GM20431 (cell line): ENCODE data around the gene COL5A1.
"Not testable (repeated sequence)": the region's sequence is repeated elsewhere in the genome, so short reads cannot be mapped to it uniquely, and the experiment has no call there.

ENCODE experiments used
- in situ Hi-C: fragments of 300-500 bp; cut with MseI, MboI; formaldehyde crosslinking; loops from one replicate; pipeline ENCODE4 v1.15.0; 2020; ENCODE audit warnings: low sequenced_read_pairs; ENCODE audit not compliant: unreplicated experiment

The COL5A1 gene

GRCh38 chr9:134670851-134671281 is 29.3 kb downstream of the COL5A1 start:
- in situ Hi-C loops, result no loop called here

DNA sequence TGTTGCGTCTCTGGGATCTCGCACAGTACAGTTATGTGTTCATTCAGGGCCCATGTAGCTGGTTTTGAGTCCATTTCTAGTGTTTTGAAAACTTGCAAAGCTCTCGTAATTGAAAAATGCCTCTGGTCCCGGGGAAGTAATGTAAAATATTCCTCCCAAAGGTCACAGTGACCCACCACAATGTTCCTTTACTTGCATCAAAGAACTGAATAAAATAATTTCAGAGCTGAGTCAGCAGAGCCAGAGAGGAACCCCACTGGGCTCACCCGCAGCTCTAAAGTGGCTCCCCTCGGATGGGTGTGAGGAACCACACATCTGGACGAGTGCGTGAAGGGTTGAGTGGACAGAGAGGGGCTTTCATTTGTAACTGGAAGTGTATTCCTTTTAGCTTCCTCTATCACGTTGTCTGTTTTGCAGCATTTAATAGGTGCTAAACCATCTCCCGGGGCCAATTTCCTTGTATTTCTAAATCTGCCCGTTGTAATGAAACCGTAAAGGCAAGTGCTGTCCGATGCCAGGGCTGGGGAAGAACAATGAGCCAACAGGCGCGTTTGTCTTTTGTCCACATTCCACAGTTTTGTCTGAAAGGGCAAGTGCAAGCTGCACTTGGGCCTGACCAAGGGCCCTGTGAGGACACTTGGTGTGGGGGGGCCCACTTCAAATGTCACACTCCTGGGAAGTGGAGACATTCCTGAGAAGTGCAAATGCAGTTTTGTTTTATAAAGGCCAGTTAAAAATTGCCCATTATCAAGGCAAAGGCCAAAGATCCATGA is 29.9 kb downstream of the COL5A1 start:
- in situ Hi-C loops, result no loop called here

GRCh38 chr9:134676361-134676760 is 34.8 kb downstream of the COL5A1 start:
- in situ Hi-C loops, result no loop called here

DNA sequence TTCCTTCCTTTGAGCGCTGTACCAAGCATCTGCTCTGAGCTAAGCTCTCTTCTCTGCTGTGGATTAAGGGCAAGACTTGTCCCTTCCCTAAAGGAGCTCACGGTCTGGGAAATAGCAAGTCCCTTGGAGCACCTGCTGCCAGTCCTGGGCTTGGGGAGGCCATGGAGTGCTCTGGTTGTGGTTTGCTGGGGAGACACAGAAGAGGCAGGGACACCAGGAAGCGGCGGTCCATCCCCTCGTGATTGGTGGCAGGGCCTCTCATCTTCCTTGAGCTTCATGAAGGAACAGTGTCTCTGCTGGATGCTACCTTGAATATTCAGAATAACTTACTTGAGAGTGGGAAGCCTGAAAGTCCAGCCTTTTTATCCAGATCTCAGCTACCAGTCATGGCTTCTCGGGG is 35.3 kb downstream of the COL5A1 start:
- in situ Hi-C loops, result no loop called here

DNA sequence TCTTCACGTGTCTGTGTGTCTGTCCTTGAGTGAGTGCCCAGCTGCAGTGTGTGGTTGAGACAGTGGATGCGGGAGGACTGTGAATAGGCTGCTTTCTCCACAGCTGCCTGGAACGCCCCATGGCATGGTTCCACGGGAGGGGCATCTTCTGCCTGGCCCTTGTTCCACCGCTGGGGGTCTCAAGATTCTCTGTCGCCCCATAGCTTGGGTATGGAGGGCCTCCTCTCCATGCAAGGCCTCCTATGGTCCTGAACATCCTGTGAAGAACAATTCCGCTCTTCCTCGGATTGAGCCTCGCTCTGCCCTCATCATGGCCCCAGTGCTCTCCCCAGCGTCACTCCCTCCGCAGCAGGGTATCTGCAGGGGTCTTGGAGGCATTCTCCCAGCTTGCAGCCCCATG is 36.1 kb downstream of the COL5A1 start:
- in situ Hi-C loops, result no loop called here

DNA sequence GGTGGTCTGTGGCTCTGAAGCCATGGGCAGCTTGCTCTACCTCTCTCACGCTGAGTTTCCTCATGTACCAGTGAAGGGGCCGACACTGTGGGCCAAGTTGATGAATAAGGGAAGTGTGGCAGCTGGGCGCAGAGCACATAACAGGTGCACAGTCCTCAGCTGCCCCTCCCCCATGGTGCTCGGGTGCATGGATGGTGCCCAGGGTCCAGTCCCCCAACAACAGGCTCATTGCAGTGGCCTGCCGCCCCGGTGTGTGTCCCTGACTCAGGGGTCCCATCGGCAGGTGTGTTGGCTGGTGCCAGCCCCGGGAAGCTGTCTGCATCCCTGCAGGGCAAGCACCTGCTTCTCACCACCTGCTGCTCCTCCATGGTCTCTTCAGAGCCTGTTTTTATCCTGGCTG is 36.6 kb downstream of the COL5A1 start:
- in situ Hi-C loops, result no loop called here

GRCh38 chr9:134678666-134679443 is 37.3 kb downstream of the COL5A1 start:
- in situ Hi-C loops, result no loop called here

- in situ Hi-C loops, result no loop called here
Measured at GRCh38 chr9:134679616-134680392, 38.2 kb downstream of the COL5A1 start.

DNA sequence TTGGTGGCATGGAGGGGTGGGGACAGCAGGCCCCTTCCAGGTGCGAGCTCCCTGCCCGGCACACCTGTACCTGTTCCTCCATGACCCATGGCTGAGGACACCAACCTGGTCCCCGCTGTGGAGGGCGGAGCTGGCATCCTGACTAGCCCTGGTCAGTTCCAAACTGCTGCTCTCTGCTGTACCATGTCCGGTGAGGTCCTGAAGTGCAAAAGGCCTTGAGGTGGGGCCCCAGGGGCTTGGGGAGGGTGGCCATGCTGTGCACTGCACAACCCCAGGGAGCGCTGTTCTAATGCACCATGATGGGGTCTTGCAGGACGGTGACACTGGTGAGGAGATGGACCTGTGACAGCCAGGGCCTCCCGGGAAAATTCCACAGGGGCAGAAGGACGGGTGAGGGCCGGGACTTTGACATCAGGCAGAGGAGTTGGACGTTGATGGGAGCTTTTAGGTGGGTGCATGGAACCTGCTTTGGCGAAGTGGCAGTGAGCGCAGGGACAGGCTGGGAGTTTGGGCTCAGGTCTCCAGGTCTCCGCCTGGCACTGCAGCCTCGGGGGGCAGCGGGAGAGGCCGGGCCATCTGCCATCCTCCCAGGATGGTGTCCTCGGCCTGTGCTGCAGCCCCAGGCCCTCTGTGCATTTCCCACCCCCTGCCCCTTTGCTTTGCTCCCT is 38.9 kb downstream of the COL5A1 start:
- in situ Hi-C loops, result no loop called here

GRCh38 chr9:134681061-134681661 is 39.6 kb downstream of the COL5A1 start:
- in situ Hi-C loops, result no loop called here

DNA sequence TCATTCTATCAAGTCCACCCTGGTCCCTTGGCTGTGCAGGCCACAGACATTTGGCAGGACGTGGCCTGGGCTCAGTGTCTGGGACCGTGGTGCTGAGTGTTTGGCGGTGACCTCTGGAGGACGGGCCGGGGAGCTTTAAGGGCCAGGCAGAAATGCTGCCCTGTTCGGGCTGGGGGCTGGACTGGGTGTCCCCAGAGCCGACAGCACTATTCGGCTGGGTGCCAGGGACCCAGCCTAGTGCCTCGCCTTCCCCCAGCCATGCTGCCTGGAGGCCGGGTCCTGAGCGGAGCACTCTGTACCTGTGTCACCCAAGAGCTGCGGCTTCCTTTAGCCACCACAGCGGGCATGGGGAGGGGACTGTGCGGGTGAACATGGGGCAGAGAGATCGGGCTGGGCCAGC is 40.4 kb downstream of the COL5A1 start:
- in situ Hi-C loops, result no loop called here

- in situ Hi-C loops, result no loop called here
Measured at GRCh38 chr9:134682651-134683364, 41.2 kb downstream of the COL5A1 start.

DNA sequence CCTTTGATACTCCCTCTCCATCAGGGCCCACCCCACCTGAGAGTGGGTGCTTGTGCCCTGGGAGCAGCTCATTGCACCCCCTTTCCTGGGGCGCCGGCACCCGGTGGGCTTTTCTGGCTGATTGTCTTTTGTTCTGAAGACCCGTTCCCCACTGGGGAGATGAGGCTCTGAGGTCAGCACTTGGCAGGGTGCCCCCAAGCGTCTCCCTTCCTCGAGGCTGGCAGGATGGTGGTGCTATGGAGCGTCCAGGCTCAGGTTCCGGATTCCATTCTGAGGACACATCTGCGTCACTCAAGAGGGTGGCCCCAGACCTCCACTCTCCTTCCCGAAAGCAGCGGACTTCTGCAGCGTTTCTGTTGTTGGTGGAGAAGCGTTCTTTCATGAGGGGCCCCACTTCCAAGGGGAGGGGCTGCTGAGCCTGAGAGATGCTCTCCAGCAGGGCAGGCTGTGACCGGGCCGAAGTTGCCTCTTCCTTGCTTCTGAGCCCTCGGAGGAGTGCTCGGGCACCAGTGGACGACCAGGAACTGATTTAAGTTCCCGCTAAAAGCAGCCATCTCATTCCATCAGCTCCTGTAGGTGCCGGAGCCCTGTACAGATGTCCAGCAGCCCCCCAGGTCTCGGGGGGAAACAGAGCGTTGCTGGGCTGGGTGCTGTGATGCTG is 42.2 kb downstream of the COL5A1 start:
- in situ Hi-C loops, result no loop called here

DNA sequence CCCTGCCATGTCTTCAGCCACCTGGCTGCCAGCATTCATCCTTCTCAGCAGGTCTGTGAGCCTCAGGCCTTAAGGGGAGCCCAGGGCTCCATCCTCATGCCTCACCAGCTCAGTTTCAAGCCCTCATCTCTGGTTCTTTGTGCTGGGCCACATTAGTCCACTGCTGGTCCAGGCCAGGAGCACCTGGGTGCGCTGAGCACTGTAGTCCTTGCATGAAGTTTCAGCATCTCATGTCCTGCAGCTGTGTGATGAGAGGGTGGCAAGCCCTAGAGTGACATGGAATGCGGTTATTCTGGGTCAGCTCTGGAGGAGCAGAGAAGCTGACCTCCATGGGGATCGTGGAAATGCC is 42.7 kb downstream of the COL5A1 start:
- in situ Hi-C loops, result no loop called here

DNA sequence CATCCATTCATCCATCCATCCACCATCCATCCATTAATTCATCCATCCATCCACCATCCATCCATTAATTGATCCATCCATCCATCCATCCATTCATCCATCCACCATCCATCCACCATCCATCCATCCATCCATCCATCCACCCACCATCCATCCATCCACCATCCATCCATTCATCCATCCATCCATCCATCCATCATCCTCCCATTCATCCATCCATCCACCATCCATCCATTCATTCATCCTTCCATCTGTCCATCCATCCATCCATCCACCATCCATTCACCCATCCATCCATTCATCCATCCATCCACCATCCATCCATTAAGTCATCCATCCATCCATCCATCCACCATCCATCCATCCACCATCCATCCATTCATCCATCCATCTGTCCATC is 43.3 kb downstream of the COL5A1 start:
- in situ Hi-C loops, result not testable (repeated sequence)

DNA sequence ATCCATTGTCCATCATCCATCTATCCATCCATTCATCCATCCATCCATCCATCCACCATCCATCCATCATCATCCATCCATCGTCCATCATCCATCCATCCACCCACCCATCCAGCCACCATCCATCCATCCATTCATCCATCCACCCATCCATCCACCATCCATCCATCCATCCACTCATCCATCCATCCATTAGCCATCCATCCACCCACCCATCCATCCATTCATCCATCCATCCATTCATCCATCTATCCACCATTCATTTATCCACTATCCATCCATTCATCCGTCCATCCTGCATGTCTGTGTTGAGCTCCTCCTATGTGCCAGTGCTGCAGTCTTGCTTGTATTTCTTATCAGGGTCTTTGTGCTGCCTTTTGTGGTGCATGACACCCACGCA is 44.2 kb downstream of the COL5A1 start:
- in situ Hi-C loops, result no loop called here

DNA sequence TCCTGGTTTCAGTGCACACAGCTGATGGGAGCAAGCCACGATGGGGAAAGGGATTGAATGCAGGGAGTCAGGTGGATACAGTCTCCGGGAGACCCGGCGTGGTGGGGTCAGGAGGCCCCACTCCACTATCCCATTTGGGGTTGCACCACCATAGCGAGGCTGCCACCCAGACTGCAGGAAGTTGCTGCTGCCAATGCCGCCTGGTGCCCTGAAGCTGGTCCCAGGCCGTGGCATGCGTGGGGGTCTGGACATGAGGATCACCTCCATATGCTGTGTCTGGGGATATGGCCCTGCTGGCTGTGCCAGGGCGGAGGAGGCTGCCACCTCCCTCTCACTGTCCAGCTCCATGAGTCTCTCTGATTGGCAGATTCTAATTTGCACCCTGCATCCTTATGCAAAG is 45.3 kb downstream of the COL5A1 start:
- in situ Hi-C loops, result no loop called here

DNA sequence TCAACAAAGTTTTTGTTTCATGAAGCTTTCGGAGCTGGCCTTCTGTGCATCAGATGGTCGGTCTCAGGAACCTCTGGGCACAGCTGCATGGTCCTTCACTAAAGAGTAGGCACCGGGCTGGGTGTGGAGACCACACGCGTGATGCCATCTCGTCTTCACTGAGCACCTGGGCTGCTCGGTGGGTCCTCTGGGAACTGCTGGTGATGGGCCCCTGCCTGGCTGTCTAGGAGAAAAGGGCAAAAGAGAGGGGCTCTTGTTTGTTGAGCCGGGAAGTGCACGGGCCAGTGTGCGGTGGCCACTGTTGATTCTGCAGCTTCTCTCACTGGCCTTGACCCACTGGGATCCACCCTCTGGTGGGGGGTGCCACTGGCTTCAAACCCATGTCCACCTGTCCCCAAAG is 46.0 kb downstream of the COL5A1 start:
- in situ Hi-C loops, result no loop called here

DNA sequence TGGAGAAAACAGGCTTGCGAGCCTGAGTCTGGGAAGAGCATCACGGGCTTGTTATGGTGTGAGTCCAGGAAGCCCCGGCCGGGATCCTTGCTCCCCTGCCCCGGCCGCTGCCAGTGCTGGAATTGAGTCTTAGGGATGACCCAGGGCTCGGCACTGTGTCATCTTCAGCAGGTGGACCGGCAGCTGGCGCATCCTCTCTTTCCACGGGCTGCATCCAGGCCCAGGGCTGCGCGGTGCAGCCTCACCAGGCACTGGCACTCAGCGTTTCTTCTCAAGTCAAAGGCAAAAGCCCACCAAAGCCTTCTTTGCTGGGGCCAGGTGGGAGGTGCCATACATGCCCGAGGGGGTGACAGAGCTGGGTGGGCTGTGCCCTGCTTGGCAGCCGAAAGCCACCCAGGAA is 46.6 kb downstream of the COL5A1 start:
- in situ Hi-C loops, result no loop called here
